ENCODE data around the gene ARHGEF28.

ARHGEF28 gene

DNA sequence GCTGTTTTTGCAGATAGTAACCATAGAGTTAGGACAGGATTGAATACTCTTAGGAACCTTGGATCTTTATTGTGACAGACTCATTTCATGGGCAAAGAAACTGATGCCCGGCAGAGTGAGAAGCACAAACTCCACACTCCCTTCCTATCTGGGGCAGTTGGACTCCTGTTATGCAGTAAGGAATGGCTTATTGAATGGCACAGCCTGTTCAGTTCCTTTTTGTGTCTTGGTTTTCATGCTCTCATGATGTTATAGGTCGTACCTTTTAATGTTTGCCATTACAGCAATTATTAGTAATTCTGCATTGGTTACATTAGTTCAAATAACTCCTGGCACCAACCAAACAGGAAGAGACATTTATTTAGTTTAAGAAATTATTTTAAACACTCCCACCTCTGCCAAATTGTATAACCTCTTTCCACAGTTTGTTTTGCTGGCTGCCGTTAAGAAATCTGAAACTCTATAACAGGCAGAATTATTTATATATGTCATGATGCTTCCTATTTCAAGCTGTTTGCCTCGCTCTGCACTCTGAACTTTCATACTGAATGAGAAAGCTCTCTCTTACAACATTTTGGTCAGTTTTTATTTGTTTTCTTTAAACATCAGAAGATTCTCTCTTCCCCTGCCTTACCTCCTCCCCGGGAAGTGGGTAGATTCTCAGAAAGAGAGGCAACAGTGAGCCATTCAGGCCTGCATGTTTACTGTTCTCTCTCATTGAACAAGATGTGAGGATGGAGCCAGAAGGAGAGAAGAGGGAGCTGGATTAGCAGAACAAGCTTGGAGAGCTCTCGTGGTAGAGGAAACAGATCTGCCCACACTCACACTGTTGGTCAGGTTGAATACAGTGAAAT is 144.4 kb downstream of the ARHGEF28 start:
- no peak for DNase-seq (ENCODE audit: extremely low read depth in 1 of 2, low read depth in 1 of 2)

GRCh38 chr5:73774924-73775323 is 148.9 kb downstream of the ARHGEF28 start:
- DNase-seq (ENCODE audit: extremely low read depth in 1 of 2, low read depth in 1 of 2): no peak

- DNase-seq (ENCODE audit: extremely low read depth in 1 of 2, low read depth in 1 of 2): no peak
Observed at GRCh38 chr5:73776405-73776804, 150.4 kb downstream of the ARHGEF28 start.

DNA sequence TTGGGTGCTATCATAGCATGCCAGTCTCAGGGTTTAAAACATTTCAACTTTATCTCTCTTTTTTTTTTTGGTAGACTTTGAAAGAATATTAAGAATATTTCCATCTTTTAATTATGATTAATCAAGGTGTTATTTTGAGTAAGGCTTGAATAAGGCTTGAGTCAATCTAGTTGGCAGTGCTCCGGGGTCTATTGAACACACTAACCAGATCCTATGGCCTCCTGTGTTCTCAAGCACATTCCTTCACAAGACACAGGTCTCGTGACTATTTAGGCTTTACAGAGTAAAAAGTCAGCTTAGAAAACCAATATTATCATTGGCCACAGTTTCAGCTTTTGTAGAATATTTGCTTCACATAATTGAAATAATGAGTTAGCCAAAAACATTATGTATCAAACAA is 151.2 kb downstream of the ARHGEF28 start:
- no peak for DNase-seq (ENCODE audit: extremely low read depth in 1 of 2, low read depth in 1 of 2)

- no peak for DNase-seq (ENCODE audit: extremely low read depth in 1 of 2, low read depth in 1 of 2)
Observed at GRCh38 chr5:73780302-73781080, 154.5 kb downstream of the ARHGEF28 start.

DNA sequence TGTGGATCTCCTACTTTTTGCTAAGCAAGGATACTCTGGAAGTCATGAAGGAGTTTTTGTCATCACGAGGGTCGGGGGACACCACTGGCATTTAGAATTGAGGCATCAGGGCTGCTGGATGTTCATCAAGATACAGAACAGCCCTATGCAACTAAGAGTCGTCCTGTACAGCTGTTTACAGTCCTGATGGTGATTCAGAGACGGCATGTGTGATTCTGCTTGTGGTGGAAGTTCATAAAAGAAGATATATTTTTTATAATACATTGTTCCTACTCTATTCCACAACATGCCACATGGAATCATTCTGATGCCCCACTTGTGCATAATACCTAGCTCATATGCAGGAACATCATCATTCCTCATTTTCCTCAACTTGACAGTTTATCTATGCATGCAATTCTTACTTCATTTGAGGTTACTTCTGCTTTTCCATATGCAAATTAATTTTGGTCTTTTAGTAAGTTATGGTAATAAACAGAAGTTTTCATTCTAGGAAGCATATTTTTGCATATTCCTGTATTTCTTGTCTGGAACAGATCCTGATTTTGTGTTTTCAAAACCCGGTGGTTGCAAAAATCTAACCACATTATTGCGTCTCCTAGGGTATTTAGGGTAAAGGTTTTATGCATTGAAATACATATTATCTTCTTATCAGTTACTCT is 155.2 kb downstream of the ARHGEF28 start:
- no peak for DNase-seq (ENCODE audit: extremely low read depth in 1 of 2, low read depth in 1 of 2)

- DNase-seq (ENCODE audit: extremely low read depth in 1 of 2, low read depth in 1 of 2): no peak
Observed at GRCh38 chr5:73783828-73784227, 157.8 kb downstream of the ARHGEF28 start.

- DNase-seq (ENCODE audit: extremely low read depth in 1 of 2, low read depth in 1 of 2): no peak
Observed at GRCh38 chr5:73786043-73786831, 160.2 kb downstream of the ARHGEF28 start.

GRCh38 chr5:73789851-73790281 is 163.9 kb downstream of the ARHGEF28 start:
- DNase-seq (ENCODE audit: extremely low read depth in 1 of 2, low read depth in 1 of 2): no peak

- no peak for DNase-seq (ENCODE audit: extremely low read depth in 1 of 2, low read depth in 1 of 2)
Observed at GRCh38 chr5:73791389-73791788, 165.4 kb downstream of the ARHGEF28 start.

DNA sequence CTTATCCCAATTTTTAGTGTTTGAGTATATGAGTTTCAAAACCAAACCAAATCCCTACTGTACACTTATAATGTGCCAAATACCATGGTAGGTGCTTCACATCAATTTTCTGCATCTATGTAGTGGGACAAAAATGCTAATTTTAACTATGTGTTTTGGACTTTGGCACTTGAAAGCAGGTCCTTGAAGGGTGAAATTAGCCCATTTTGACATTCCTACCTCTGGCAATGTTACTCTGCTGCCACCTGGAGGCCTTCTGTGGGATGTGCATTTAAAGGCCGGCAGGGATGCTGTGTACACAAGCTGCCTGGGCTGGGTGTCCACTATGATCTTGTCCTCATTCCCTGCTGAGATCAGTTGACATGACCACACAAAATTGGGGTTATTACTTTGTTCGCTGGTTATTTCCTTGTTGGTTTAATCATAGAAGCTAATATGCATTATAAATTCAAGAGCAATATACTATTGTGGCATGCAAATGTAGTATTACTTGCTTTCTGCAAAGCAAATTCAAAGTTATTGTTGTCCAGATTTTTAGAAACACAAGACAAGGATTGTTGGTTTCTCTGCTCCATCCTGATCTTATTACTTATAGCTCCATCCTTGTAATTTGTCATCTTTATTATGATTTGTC is 166.8 kb downstream of the ARHGEF28 start:
- peak; percentile 9 to 29 for DNase-seq (ENCODE audit: extremely low read depth in 1 of 2, low read depth in 1 of 2)

GRCh38 chr5:73793911-73794310 is 167.9 kb downstream of the ARHGEF28 start:
- DNase-seq (ENCODE audit: extremely low read depth in 1 of 2, low read depth in 1 of 2): no peak

DNA sequence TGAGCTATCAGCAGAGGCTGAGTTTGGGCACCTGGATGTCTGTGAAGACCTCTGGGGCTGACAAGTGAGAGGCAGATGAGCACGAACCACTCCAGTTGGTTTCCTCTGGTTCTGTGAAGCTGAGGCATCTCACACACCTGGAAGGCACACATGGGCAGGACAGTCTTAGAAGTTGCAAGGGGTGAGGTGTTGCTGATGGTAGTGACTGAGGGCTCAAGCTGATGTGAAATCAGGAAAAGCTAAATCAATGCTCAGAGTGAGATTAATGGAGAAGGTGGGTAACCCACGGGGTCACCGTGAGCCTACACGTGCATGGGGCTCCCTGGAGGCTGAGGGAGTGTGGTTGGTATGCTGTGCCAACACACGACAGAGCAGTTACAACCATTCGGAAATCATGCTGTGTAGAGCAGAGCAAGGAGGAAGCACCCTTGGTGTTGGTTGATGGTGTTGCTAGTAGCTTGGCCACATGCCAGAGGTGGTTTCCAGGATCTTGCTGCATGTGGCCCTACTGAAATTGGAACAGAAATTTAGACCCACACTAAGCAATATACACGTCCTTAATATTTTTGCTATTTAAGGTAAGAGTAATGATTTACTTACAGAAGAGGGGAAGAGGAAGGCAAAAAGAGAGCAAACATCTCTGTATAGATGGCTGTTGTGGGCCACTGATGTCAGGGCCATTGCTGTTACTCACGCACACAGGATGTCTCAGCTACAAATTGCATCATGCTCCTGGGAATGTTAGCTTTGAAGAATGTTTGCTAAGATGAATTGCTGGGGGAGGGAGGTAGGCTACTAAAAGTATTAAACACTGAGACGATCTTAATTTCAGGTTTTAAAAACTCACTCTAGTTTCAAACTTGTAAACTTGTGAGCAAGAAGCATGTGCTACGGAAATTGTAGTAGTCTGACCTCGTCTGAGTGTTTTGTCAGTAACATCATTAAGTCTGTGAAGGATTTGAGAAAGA is 170.5 kb downstream of the ARHGEF28 start:
- no peak for DNase-seq (ENCODE audit: extremely low read depth in 1 of 2, low read depth in 1 of 2)

DNA sequence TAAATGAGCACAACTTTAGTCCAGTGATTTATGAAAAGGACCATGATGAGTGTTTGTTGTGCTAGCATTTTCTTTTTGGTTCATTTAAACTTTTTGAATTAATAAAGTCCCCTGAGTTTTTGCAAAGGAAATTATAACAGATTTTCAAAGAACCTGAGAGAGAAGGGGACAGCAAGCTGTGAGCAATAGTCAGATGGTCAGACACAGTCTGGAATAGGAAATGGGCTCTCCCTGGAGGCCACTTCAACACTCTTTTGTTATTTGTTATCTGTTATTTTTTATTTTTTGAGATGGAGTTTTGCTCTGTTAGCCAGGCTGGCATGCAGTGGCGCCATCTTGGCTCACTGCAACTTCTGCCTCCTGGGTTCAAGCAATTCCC is 171.1 kb downstream of the ARHGEF28 start:
- DNase-seq (ENCODE audit: extremely low read depth in 1 of 2, low read depth in 1 of 2): no peak

DNA sequence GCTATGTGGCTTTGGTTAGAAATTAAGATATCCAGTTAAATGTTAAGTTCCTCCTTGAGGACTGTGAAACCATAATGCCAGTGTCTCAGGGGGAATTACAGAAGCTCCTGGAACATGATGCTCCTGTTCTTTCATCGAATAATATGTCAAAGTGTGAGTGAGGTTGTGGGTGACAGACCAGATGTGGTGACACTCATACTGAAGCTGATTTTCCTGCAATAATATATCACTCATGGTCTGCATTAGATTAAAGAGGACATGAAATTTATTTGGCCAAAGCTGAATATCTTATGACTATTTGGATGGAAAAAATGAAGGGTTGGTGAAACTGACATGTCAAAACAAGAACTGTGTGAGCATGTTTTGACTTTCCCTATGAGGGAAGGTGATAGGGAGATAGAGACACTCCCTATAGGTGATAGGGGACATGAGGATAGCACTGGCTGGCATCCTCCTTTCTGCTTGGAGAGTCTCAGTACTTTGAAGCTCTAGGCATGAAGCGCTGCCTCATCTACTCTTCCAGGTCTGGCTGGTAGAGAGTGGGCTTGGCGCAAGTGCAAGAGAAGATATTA is 173.5 kb downstream of the ARHGEF28 start:
- DNase-seq (ENCODE audit: extremely low read depth in 1 of 2, low read depth in 1 of 2): no peak

DNA sequence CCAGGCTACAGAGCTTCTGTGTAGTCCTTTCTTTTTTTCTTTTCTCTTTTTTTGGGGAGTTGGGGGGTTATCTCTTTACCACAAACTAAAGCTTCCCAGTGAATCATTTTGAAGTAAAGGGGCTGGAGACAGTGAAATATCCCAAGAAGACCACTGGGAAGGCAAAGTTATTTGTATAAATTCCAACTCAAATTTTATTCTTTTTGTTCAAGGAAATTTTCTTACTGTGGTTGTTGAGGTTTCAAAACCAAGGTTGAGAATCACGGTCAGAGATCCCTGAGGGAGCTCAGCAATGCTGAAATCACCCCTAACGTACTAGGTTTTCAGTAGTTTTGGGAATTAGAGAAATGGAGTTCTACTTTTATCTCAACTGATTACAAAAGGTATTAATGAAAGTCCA is 175.7 kb downstream of the ARHGEF28 start:
- no peak for DNase-seq (ENCODE audit: extremely low read depth in 1 of 2, low read depth in 1 of 2)

GRCh38 chr5:73805449-73805848 is 179.5 kb downstream of the ARHGEF28 start:
- no peak for DNase-seq (ENCODE audit: extremely low read depth in 1 of 2, low read depth in 1 of 2)

DNA sequence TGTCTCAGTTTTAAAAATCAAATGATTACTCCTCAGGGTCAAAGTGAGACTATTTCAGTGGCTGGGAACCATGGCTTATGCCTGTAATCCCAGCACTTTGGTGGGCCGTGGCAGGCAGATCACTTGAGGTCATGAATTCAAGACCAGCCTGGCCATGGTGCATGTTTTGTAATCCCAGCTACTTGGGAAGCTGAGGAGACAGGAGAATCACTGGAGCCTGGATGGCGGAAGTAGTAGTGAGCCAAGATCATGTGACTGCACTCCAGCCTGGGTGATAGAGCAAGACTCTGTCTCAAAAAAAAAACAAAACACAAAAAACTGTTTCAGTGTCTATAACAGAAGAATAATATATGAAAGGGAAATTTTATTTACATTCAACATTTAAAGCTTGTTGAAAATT is 182.9 kb downstream of the ARHGEF28 start:
- no peak for DNase-seq (ENCODE audit: extremely low read depth in 1 of 2, low read depth in 1 of 2)

DNA sequence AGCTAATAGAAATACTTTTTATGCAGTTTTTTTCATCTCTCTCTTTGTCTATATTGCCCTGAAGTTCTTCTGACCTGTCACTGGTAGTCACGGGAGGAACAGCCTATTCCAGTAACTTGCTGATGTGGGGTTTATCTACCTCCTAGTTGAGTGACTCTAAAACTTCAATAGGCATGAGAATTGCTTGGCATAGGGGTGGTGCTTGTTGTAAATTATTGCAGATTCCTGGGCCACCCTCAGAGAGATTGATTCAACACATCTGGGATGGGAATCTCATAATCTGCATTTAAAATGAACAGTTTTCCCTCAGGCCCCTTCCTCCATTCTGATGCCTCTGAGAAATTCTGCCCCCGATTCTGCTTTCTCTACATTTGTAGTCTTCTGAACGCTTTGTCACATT is 184.4 kb downstream of the ARHGEF28 start:
- no peak for DNase-seq (ENCODE audit: extremely low read depth in 1 of 2, low read depth in 1 of 2)

Measured in activated CD8-positive, alpha-beta memory T cell treated with anti-CD3 and anti-CD28 coated beads for 1 hour (primary cell).